ENCODE data around the gene SCLY.

GRCh38 chr2:238022594-238023157, 38.1 kb upstream of the SCLY start:
- TF ChIP-seq CTCF (IDR thresholded peaks at IDR 0.05), result no peak
- TF ChIP-seq POLR2A (IDR thresholded peaks at IDR 0.05), result no peak
